Transverse colon (tissue), 4 donors: ENCODE results near the gene SLC45A2. TPM values are rescaled to one million over a fixed set of nuclear protein-coding genes. Genes with fewer than 3 reads are reported as not detected.

Experiments
- DNase-seq: peaks from one replicate; pipeline ENCODE4 v3.0.0-alpha.2; 2019
- H3K27ac ChIP-seq, 4 donors: fragments of 200-600 bp; sonication (generic); 2 replicates each; pipeline ENCODE4 v1.5.1; 2016 to 2018; ENCODE audit warnings: inconsistent platforms in 4 of 4
- H3K27me3 ChIP-seq: fragments of 200-600 bp; sonication (generic); 2 replicates; pipeline ENCODE4 v1.5.1; 2017; ENCODE audit warnings: inconsistent platforms
- H3K36me3 ChIP-seq, 4 donors: fragments of 200-600 bp; sonication (generic); 2 replicates each; pipeline ENCODE4 v1.5.1; 2017 to 2019; ENCODE audit warnings: inconsistent platforms in 4 of 4
- H3K4me1 ChIP-seq, 4 donors: fragments of 200-600 bp; sonication (generic); 2 replicates each; pipeline ENCODE4 v1.5.1; 2017 to 2020; ENCODE audit warnings: inconsistent platforms in 4 of 4
- H3K4me3 ChIP-seq, 4 donors: fragments of 200-600 bp; sonication (generic); 1 replicate in 1 of 4; 2 replicates in 3 of 4; pipeline versions ENCODE4 v1.5.1 to v1.6.1; 2017 to 2019; ENCODE audit warnings: inconsistent platforms in 4 of 4
- H3K9me3 ChIP-seq, 2 donors: fragments of 200-600 bp; sonication (generic); 2 replicates each; pipeline ENCODE4 v1.5.1; 2017 to 2019; ENCODE audit warnings: inconsistent platforms in 2 of 2
- CTCF ChIP-seq, 5 experiments: fragments of 200-600 bp in 3 of 5; fragments of 450-650 bp in 2 of 5; sonication (generic) in 3 of 5; IDR thresholded peaks; 1 replicate in 2 of 5; 2 replicates in 3 of 5; pipeline ENCODE4 v1.5.1; 2016 to 2017; ENCODE audit warnings: antibody characterized with exemption in 5 of 5, inconsistent platforms in 3 of 5, mild to moderate bottlenecking in 2 of 5, moderate library complexity in 1 of 5
- EP300 ChIP-seq: sonication (generic); formaldehyde crosslinking; IDR thresholded peaks from one replicate; pipeline ENCODE4 v1.6.1; 2017; ENCODE audit warnings: antibody characterized with exemption, low read depth
- POLR2A ChIP-seq: fragments of 450-650 bp; IDR thresholded peaks from one replicate; pipeline ENCODE4 v1.6.1; 2016; ENCODE audit warnings: antibody characterized with exemption, mild to moderate bottlenecking, moderate library complexity
- POLR2AphosphoS5 ChIP-seq, 3 donors: sonication (generic); formaldehyde crosslinking; IDR thresholded peaks; one replicate each; pipeline ENCODE4 v1.6.1; 2016; ENCODE audit warnings: antibody characterized with exemption in 3 of 3
- WGBS, 2 donors: methylation state at CpG; one replicate each; pipeline ENCODE4 v1.1.5; 2018; ENCODE audit warnings: low coverage in 1 of 2; 5-methylcytosine and 5-hydroxymethylcytosine counted together
- in situ Hi-C, 4 donors: fragments of 200-750 bp; cut with MboI; loops; one replicate each; pipeline versions ENCODE4 v1.15.0 to v1.15.1; 2017; ENCODE audit warnings: low sequenced_read_pairs in 3 of 4, low pct_ligation_motif_present in 1 of 4, low pct_unique_long_range_greater_than_20kb in 1 of 4
- intact Hi-C: fragments of 100-400 bp; cut with DNase I; formaldehyde crosslinking; loops from one replicate; pipeline ENCODE4 v1.15.1; 2023; ENCODE audit warnings: low total_unique reads
- total RNA-seq, 4 donors: library from RNA; depleted of rRNA; stranded (reverse); fragments of >200 nt; gene quantifications; one replicate each; pipeline ENCODE4 v1.1.0, GENCODE V29; 2016

The SLC45A2 gene
- total RNA-seq, 4 donors from 2014 or later, result 0.95 to 1.6 TPM; not detected in 2

- intact Hi-C loops (no loop called here), in situ Hi-C loops (no loop called here)
- Histone ChIP-seq H3K36me3 (peaks cover 0 to 7% (median 0%) of the 10 kb centered on the region in 4 donors), H3K4me1 (peaks cover 0 to 14% (median 0%) of the 10 kb centered on the region in 4 donors), H3K27ac (no peak overlapping the region), H3K9me3 (no peaks in the 10 kb centered on the region), H3K27me3 (no peaks in the 10 kb centered on the region), H3K4me3 (no peak overlapping the region)
- no peak for DNase-seq
- 50 to 83% methylated on average over 1 of the region's 1 CpG for WGBS, 2 donors
- TF ChIP-seq EP300, result no peak
- TF ChIP-seq CTCF (IDR thresholded peaks at IDR 0.05), result no peak
- no peak for TF ChIP-seq POLR2A
- no peak for TF ChIP-seq POLR2AphosphoS5 (IDR thresholded peaks at IDR 0.05)
Observed at GRCh38 chr5:34030048-34030447, 45.6 kb upstream of the SLC45A2 start.

GRCh38 chr5:34028349-34028748 lies 43.9 kb upstream of the SLC45A2 start:
- no peak overlapping the region for H3K4me3 ChIP-seq
- intact Hi-C loops (no loop called here), in situ Hi-C loops (no loop called here)
- H3K27me3 ChIP-seq, result no peaks in the 10 kb centered on the region
- peaks cover 0 to 4% (median 0%) of the 10 kb centered on the region in 4 donors for H3K36me3 ChIP-seq
- 87 to 93% methylated on average over 3 of the region's 3 CpGs for WGBS, 2 donors
- no peak for DNase-seq
- no peaks in the 10 kb centered on the region for H3K9me3 ChIP-seq
- no peaks in the 10 kb centered on the region for H3K4me1 ChIP-seq
- TF ChIP-seq POLR2AphosphoS5 (IDR thresholded peaks at IDR 0.05) (no peak), EP300 (no peak), CTCF (IDR thresholded peaks at IDR 0.05) (no peak), POLR2A (no peak)
- H3K27ac ChIP-seq, result no peak overlapping the region

- DNase-seq, result no peak
- no peak for TF ChIP-seq CTCF (IDR thresholded peaks at IDR 0.05)
- TF ChIP-seq EP300, result no peak
- no peak for TF ChIP-seq POLR2AphosphoS5 (IDR thresholded peaks at IDR 0.05)
- no peak for TF ChIP-seq POLR2A
- Histone ChIP-seq H3K9me3 (no peaks in the 10 kb centered on the region), H3K27ac (no peak overlapping the region), H3K4me3 (no peak overlapping the region), H3K4me1 (peaks cover 0 to 11% (median under 1%) of the 10 kb centered on the region in 4 donors), H3K27me3 (no peaks in the 10 kb centered on the region), H3K36me3 (no peaks in the 10 kb centered on the region)
- intact Hi-C loops (no loop called here), in situ Hi-C loops (no loop called here)
- WGBS, 2 donors, result 84 to 85% methylated on average over 9 of the region's 9 CpGs
Observed at GRCh38 chr5:34026089-34026761, 41.7 kb upstream of the SLC45A2 start.

GRCh38 chr5:34022121-34022705 lies 37.7 kb upstream of the SLC45A2 start:
- peaks cover 0 to 21% (median 2%) of the 10 kb centered on the region in 4 donors for H3K4me1 ChIP-seq
- in situ Hi-C loops, result loop anchor here in 3 of 4 donors (25.0 kb wide), 2 partner anchors 440 to 890 kb away; partner anchors contain the start of genes BRIX1 (in 2 of the 3) and RAD1 (in 2 of the 3)
- H3K27ac ChIP-seq, result peak overlapping the region in 1 of 4 donors; percentile 58
- H3K27me3 ChIP-seq, result no peaks in the 10 kb centered on the region
- TF ChIP-seq POLR2A (no peak), CTCF (IDR thresholded peaks at IDR 0.05) (no peak), POLR2AphosphoS5 (IDR thresholded peaks at IDR 0.05) (no peak), EP300 (no peak)
- no peaks in the 10 kb centered on the region for H3K9me3 ChIP-seq
- no peaks in the 10 kb centered on the region for H3K36me3 ChIP-seq
- 16 to 23% methylated on average over 2 of the region's 2 CpGs for WGBS, 2 donors
- no peak for DNase-seq
- intact Hi-C loops, result no loop called here
- H3K4me3 ChIP-seq, result no peak overlapping the region
